WTC11 (cell line): ENCODE data around the gene CRIP1. TPM values are rescaled to one million over a fixed set of nuclear protein-coding genes. Genes with fewer than 3 reads are reported as not detected.

Source experiments
- ATAC-seq: fragments of 200-7000 bp; cut with Tn5 transposase; 2 replicates; pipeline ENCODE4 v1.10.0; 2021; ENCODE audit warnings: mild to moderate bottlenecking, moderate library complexity
- CTCF ChIA-PET: fragments of 300-600 bp; sonication (Branson Sonifier 250); formaldehyde crosslinking; loops from one replicate; lab custom pipeline; 2021; ENCODE audit warnings: antibody characterized with exemption; lab: Charles Lee
- POLR2A ChIA-PET: fragments of 350-600 bp; sonication (Branson Sonifier 250); formaldehyde crosslinking; loops from one replicate; lab custom pipeline; 2021; ENCODE audit warnings: antibody characterized with exemption; lab: Charles Lee
- DNase-seq: peaks from one replicate; pipeline ENCODE4 v3.0.0; 2021; ENCODE audit warnings: low spot score
- H3K27ac Mint-ChIP-seq: 2 replicates; pipeline ENCODE4 v1.8.0; 2021; ENCODE audit warnings: mixed read lengths
- H3K27me3 Mint-ChIP-seq: 2 replicates; pipeline ENCODE4 v1.8.0; 2021; ENCODE audit warnings: low read depth, mild to moderate bottlenecking, moderate library complexity, mixed read lengths
- H3K36me3 Mint-ChIP-seq: 2 replicates; pipeline ENCODE4 v1.8.0; 2021; ENCODE audit warnings: mixed read lengths
- H3K4me1 Mint-ChIP-seq: 2 replicates; pipeline ENCODE4 v1.8.0; 2022; ENCODE audit warnings: mixed read lengths
- H3K4me3 Mint-ChIP-seq: 2 replicates; pipeline ENCODE4 v1.8.0; 2021; ENCODE audit warnings: mild to moderate bottlenecking, moderate library complexity, mixed read lengths
- H3K9me3 Mint-ChIP-seq: 2 replicates; pipeline ENCODE4 v1.8.0; 2021; ENCODE audit warnings: mixed read lengths
- CBFB ChIP-seq: sonication (generic); formaldehyde crosslinking; IDR thresholded peaks from 2 replicates; pipeline ENCODE4 v1.8.1; 2022; ENCODE audit warnings: mild to moderate bottlenecking, low read depth, missing genetic modification reagents
- CREB1 ChIP-seq: sonication (generic); formaldehyde crosslinking; IDR thresholded peaks from 2 replicates; pipeline ENCODE4 v1.8.0; 2023; ENCODE audit warnings: mild to moderate bottlenecking, missing genetic modification reagents
- ESRRA ChIP-seq: sonication (generic); formaldehyde crosslinking; IDR thresholded peaks from 2 replicates; pipeline ENCODE4 v1.8.1; 2022; ENCODE audit warnings: mild to moderate bottlenecking, missing genetic modification reagents, borderline replicate concordance
- FOXP1 ChIP-seq: sonication (generic); formaldehyde crosslinking; IDR thresholded peaks from 2 replicates; pipeline ENCODE4 v1.8.0; 2022; ENCODE audit warnings: missing genetic modification reagents, mild to moderate bottlenecking, moderate library complexity, borderline replicate concordance
- GABPB1 ChIP-seq: sonication (generic); formaldehyde crosslinking; IDR thresholded peaks from 2 replicates; pipeline ENCODE4 v1.8.1; 2023; ENCODE audit warnings: mild to moderate bottlenecking, missing genetic modification reagents
- JAZF1 ChIP-seq: fragments of 250-450 bp; sonication (Bioruptor Pico); IDR thresholded peaks from 2 replicates; pipeline ENCODE4 v1.9.0; 2021; ENCODE audit warnings: moderate library complexity, mild to moderate bottlenecking, inconsistent platforms
- MXD4 ChIP-seq: fragments of 250-450 bp; sonication (Bioruptor Pico); IDR thresholded peaks from 2 replicates; pipeline ENCODE4 v1.8.0; 2021; ENCODE audit warnings: mild to moderate bottlenecking, moderate library complexity, borderline replicate concordance
- NFE2L1 ChIP-seq: sonication (generic); formaldehyde crosslinking; IDR thresholded peaks from 2 replicates; pipeline ENCODE4 v1.8.1; 2023; ENCODE audit warnings: missing genetic modification reagents
- PRRX2 ChIP-seq: fragments of 250-450 bp; sonication (Bioruptor Pico); IDR thresholded peaks from 2 replicates; pipeline ENCODE4 v1.8.0; 2021; ENCODE audit warnings: mild to moderate bottlenecking
- TCF7 ChIP-seq: sonication (generic); formaldehyde crosslinking; IDR thresholded peaks from 2 replicates; pipeline ENCODE4 v1.8.0; 2022; ENCODE audit warnings: mild to moderate bottlenecking, low read depth, missing genetic modification reagents, moderate library complexity
- ZBTB21 ChIP-seq: sonication (generic); formaldehyde crosslinking; IDR thresholded peaks from 2 replicates; pipeline ENCODE4 v1.8.1; 2023; ENCODE audit warnings: mild to moderate bottlenecking, missing genetic modification reagents, borderline replicate concordance
- ZNF121 ChIP-seq: sonication (generic); formaldehyde crosslinking; IDR thresholded peaks from 2 replicates; pipeline ENCODE4 v1.8.0; 2023; ENCODE audit warnings: missing genetic modification reagents
- ZNF396 ChIP-seq: fragments of 250-450 bp; sonication (Bioruptor Pico); IDR thresholded peaks from 2 replicates; pipeline ENCODE4 v1.8.0; 2021; ENCODE audit warnings: mild to moderate bottlenecking, moderate library complexity, borderline replicate concordance
- total RNA-seq: library from RNA; stranded (reverse); gene quantifications from 3 replicates; pipeline ENCODE4 v1.2.3, GENCODE V29; 2021
- TF ChIP-seq, protein P1 (sequence below): fragments of 250-450 bp; sonication (Bioruptor Pico); IDR thresholded peaks from 2 replicates; pipeline ENCODE4 v1.9.0; 2021; ENCODE audit warnings: mild to moderate bottlenecking
- TF ChIP-seq, protein P2 (sequence below): sonication (generic); formaldehyde crosslinking; IDR thresholded peaks from 2 replicates; pipeline ENCODE4 v1.8.0; 2022; ENCODE audit warnings: missing genetic modification reagents
- TF ChIP-seq, protein P3 (sequence below): sonication (generic); formaldehyde crosslinking; IDR thresholded peaks from 2 replicates; pipeline ENCODE4 v1.8.1; 2023; ENCODE audit warnings: mild to moderate bottlenecking, moderate library complexity, missing genetic modification reagents
- TF ChIP-seq, protein P4 (sequence below): sonication (generic); formaldehyde crosslinking; IDR thresholded peaks from 2 replicates; pipeline ENCODE4 v1.8.0; 2022; ENCODE audit warnings: mild to moderate bottlenecking, missing genetic modification reagents
- TF ChIP-seq, protein P5 (sequence below): sonication (generic); formaldehyde crosslinking; IDR thresholded peaks from 2 replicates; pipeline ENCODE4 v1.8.0; 2023; ENCODE audit warnings: missing genetic modification reagents, mild to moderate bottlenecking, borderline replicate concordance

CRIP1 gene
- total RNA-seq, 1 experiment from 2014 or later: 9.0 TPM

DNA sequence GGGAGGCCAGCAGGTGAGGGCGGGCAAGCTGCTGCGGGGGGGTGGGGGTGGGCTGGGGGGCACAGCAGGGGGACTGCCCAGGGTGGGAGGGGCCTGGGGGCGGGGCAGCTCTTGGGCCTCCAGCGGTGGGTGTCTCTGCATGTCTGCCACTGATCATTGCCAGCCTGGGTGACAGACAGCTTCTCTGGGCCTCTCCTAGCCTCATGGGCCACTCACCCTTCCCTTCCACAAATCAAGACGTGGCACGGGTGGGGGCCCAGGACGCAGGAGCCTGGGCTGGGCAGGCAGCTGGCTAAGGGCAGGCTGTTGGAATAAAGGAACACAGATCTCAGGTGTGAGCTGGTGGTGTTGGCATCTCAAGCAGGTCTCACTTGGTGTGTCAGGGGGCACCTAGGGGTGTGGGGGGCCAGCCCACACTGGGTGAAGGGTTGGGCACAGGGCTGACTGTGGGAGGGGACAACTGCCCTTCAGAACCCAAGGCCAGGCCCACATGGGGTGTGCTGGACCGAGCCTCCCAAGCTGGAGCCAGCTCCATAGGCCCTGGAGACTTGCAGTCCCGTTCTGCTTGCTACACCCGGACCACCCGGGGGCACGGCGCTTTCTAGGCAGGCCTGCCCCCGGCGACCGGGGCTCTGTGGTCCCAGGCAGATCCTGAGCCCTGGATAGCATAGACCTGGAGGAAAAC lies 7.4 kb downstream of the CRIP1 start:
- Mint-ChIP-seq H3K27me3 (peaks cover 8% of the 10 kb centered on the region), H3K27ac (no peak overlapping the region), H3K4me3 (no peak overlapping the region), H3K4me1 (peaks cover 4% of the 10 kb centered on the region), H3K36me3 (no peaks in the 10 kb centered on the region), H3K9me3 (no peaks in the 10 kb centered on the region)
- DNase-seq (no peak), ATAC-seq (no peak)
- POLR2A ChIA-PET: no interaction called here
- CTCF ChIA-PET: no interaction called here
- TF ChIP-seq GABPB1 (CRISPR knock-in tag) (no peak), CBFB (no peak), CREB1 (CRISPR knock-in tag) (no peak), JAZF1 (CRISPR knock-in tag) (no peak), PRRX2 (CRISPR knock-in tag) (no peak), ZNF396 (CRISPR knock-in tag) (no peak), ESRRA (CRISPR knock-in tag) (no peak), ZNF121 (CRISPR knock-in tag) (no peak), NFE2L1 (CRISPR knock-in tag) (no peak), ZBTB21 (CRISPR knock-in tag) (no peak), TCF7 (no peak), FOXP1 (CRISPR knock-in tag) (no peak), MXD4 (CRISPR knock-in tag) (no peak)
- TF ChIP-seq, protein P1, sequence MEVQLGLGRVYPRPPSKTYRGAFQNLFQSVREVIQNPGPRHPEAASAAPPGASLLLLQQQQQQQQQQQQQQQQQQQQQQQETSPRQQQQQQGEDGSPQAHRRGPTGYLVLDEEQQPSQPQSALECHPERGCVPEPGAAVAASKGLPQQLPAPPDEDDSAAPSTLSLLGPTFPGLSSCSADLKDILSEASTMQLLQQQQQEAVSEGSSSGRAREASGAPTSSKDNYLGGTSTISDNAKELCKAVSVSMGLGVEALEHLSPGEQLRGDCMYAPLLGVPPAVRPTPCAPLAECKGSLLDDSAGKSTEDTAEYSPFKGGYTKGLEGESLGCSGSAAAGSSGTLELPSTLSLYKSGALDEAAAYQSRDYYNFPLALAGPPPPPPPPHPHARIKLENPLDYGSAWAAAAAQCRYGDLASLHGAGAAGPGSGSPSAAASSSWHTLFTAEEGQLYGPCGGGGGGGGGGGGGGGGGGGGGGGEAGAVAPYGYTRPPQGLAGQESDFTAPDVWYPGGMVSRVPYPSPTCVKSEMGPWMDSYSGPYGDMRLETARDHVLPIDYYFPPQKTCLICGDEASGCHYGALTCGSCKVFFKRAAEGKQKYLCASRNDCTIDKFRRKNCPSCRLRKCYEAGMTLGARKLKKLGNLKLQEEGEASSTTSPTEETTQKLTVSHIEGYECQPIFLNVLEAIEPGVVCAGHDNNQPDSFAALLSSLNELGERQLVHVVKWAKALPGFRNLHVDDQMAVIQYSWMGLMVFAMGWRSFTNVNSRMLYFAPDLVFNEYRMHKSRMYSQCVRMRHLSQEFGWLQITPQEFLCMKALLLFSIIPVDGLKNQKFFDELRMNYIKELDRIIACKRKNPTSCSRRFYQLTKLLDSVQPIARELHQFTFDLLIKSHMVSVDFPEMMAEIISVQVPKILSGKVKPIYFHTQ (CRISPR knock-in tag): no peak
- TF ChIP-seq, protein P2, sequence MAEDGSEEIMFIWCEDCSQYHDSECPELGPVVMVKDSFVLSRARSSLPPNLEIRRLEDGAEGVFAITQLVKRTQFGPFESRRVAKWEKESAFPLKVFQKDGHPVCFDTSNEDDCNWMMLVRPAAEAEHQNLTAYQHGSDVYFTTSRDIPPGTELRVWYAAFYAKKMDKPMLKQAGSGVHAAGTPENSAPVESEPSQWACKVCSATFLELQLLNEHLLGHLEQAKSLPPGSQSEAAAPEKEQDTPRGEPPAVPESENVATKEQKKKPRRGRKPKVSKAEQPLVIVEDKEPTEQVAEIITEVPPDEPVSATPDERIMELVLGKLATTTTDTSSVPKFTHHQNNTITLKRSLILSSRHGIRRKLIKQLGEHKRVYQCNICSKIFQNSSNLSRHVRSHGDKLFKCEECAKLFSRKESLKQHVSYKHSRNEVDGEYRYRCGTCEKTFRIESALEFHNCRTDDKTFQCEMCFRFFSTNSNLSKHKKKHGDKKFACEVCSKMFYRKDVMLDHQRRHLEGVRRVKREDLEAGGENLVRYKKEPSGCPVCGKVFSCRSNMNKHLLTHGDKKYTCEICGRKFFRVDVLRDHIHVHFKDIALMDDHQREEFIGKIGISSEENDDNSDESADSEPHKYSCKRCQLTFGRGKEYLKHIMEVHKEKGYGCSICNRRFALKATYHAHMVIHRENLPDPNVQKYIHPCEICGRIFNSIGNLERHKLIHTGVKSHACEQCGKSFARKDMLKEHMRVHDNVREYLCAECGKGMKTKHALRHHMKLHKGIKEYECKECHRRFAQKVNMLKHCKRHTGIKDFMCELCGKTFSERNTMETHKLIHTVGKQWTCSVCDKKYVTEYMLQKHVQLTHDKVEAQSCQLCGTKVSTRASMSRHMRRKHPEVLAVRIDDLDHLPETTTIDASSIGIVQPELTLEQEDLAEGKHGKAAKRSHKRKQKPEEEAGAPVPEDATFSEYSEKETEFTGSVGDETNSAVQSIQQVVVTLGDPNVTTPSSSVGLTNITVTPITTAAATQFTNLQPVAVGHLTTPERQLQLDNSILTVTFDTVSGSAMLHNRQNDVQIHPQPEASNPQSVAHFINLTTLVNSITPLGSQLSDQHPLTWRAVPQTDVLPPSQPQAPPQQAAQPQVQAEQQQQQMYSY (CRISPR knock-in tag): no peak
- TF ChIP-seq, protein P3, sequence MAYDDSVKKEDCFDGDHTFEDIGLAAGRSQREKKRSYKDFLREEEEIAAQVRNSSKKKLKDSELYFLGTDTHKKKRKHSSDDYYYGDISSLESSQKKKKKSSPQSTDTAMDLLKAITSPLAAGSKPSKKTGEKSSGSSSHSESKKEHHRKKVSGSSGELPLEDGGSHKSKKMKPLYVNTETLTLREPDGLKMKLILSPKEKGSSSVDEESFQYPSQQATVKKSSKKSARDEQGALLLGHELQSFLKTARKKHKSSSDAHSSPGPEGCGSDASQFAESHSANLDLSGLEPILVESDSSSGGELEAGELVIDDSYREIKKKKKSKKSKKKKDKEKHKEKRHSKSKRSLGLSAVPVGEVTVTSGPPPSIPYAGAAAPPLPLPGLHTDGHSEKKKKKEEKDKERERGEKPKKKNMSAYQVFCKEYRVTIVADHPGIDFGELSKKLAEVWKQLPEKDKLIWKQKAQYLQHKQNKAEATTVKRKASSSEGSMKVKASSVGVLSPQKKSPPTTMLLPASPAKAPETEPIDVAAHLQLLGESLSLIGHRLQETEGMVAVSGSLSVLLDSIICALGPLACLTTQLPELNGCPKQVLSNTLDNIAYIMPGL (CRISPR knock-in tag): no peak
- TF ChIP-seq, protein P4, sequence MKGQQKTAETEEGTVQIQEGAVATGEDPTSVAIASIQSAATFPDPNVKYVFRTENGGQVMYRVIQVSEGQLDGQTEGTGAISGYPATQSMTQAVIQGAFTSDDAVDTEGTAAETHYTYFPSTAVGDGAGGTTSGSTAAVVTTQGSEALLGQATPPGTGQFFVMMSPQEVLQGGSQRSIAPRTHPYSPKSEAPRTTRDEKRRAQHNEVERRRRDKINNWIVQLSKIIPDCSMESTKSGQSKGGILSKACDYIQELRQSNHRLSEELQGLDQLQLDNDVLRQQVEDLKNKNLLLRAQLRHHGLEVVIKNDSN (CRISPR knock-in tag): no peak
- TF ChIP-seq, protein P5, sequence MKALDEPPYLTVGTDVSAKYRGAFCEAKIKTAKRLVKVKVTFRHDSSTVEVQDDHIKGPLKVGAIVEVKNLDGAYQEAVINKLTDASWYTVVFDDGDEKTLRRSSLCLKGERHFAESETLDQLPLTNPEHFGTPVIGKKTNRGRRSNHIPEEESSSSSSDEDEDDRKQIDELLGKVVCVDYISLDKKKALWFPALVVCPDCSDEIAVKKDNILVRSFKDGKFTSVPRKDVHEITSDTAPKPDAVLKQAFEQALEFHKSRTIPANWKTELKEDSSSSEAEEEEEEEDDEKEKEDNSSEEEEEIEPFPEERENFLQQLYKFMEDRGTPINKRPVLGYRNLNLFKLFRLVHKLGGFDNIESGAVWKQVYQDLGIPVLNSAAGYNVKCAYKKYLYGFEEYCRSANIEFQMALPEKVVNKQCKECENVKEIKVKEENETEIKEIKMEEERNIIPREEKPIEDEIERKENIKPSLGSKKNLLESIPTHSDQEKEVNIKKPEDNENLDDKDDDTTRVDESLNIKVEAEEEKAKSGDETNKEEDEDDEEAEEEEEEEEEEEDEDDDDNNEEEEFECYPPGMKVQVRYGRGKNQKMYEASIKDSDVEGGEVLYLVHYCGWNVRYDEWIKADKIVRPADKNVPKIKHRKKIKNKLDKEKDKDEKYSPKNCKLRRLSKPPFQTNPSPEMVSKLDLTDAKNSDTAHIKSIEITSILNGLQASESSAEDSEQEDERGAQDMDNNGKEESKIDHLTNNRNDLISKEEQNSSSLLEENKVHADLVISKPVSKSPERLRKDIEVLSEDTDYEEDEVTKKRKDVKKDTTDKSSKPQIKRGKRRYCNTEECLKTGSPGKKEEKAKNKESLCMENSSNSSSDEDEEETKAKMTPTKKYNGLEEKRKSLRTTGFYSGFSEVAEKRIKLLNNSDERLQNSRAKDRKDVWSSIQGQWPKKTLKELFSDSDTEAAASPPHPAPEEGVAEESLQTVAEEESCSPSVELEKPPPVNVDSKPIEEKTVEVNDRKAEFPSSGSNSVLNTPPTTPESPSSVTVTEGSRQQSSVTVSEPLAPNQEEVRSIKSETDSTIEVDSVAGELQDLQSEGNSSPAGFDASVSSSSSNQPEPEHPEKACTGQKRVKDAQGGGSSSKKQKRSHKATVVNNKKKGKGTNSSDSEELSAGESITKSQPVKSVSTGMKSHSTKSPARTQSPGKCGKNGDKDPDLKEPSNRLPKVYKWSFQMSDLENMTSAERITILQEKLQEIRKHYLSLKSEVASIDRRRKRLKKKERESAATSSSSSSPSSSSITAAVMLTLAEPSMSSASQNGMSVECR: no peak
